Measurements from ENCODE around the gene IL12RB2.

The IL12RB2 gene

DNA sequence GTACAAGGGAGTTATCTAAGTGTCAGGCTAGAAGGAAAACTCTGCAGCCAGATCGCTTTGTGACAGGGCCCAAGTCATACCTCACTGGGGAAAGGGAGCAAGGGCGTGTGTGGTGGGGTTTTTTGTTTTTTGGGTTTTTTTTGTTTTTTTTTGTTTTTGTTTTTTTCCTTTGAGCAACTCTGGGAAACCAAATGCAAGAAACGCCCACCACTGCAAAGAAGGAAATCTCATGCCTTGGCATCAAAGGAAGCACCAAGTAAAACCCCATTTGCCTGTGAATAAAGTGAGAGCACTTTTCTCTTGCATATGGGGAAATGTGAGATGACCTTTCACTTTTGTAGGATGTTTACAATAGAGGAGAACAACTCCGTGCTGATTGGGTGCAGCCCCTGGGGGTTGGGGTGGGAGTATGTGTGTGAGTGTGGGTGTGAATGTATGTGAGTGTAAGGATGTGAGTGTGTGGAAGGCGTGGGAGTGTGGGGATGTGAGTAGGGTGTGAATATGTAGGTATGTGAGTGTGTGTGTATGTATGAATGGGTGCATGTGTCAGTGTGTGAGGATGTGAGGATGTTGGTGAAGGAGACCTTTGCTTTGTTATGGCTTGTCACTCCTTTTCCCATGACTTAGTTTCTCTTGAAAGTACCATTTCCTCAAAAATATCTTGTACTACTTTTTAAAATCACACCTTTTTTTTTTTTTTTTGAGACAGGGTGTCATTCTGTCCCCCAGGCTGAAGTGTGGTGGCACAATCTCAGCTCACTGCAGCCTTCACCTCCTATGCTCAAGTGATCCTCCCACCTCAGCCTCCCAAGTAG lies 34.6 kb downstream of the IL12RB2 start:
- peak; percentile 82 for DNase-seq (ENCODE audit: low read depth)
- H3K4me3 ChIP-seq (ENCODE audit: low read depth, low read length), result no peak overlapping the region

DNA sequence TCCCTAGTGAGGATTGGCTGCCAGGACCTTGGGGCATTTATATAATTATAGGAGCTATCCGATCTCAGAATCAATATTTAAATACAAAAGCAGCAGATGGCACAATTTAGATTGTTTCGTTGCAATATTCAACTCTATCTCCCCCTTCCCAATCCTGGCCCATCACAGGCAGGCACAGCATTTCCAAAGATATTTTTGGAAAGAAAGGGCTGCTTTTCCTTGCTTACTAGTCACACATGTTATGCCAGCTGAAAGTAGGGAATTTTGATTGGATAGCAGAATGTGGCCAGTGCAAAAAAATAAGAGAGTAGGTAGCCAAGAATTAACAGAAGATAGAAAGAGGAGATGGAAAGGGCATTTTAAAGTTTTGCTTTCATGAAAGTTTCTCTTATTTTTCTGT lies 37.9 kb downstream of the IL12RB2 start:
- TF ChIP-seq, protein P1, sequence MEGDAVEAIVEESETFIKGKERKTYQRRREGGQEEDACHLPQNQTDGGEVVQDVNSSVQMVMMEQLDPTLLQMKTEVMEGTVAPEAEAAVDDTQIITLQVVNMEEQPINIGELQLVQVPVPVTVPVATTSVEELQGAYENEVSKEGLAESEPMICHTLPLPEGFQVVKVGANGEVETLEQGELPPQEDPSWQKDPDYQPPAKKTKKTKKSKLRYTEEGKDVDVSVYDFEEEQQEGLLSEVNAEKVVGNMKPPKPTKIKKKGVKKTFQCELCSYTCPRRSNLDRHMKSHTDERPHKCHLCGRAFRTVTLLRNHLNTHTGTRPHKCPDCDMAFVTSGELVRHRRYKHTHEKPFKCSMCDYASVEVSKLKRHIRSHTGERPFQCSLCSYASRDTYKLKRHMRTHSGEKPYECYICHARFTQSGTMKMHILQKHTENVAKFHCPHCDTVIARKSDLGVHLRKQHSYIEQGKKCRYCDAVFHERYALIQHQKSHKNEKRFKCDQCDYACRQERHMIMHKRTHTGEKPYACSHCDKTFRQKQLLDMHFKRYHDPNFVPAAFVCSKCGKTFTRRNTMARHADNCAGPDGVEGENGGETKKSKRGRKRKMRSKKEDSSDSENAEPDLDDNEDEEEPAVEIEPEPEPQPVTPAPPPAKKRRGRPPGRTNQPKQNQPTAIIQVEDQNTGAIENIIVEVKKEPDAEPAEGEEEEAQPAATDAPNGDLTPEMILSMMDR (IDR thresholded peaks at IDR 0.05; ENCODE audit: insufficient read depth, low read depth, low read length, missing control alignments), result no peak
- no peak for DNase-seq (ENCODE audit: low read depth)
- H3K4me3 ChIP-seq (ENCODE audit: low read depth, low read length), result no peak overlapping the region

More for the DNA sequence above, 34.6 kb downstream of the IL12RB2 start:
- TF ChIP-seq, protein P1 (IDR thresholded peaks at IDR 0.05; ENCODE audit: insufficient read depth, low read depth, low read length, missing control alignments), result no peak

GRCh38 chr1:67346982-67347381 lies 39.3 kb downstream of the IL12RB2 start:
- DNase-seq (ENCODE audit: low read depth), result no peak
- TF ChIP-seq, protein P1 (IDR thresholded peaks at IDR 0.05; ENCODE audit: insufficient read depth, low read depth, low read length, missing control alignments), result no peak
- no peak overlapping the region for H3K4me3 ChIP-seq (ENCODE audit: low read depth, low read length)

DNA sequence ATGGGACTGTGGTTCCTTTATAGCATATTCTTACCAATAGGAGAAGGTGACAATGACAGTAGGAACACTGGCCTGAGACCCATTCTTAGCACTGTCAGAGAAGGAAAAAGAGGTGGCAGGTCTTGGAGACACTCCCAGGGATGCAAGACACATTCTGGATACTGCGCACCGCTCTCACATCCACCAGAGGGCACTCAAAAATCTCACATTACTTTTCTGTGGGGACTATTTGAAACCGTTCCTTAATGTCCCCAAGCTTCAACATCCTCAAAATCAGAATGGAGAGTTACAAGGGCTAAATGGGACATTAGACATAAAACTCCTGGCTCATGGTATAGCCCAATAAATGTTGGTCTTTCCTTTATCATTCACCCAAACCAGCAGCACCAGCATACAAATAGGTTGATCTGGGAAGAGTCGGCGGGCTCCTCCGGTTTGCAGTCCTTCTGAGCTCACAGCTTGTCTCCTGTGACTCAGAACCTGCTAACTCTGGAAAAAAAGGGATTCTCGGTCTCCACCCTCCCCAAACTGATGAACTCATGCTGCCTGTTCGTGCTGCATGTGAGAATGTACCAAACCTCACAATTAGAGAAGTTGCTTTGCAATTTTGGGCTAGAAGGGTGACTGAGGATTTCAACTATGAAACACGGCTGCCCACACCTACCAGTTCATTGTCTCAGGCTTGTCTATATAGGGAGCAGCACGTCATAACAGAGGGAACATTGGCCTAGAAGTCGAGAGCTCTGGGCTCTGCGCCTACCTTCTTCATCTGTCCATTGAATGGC lies 40.2 kb downstream of the IL12RB2 start:
- TF ChIP-seq, protein P1 (IDR thresholded peaks at IDR 0.05; ENCODE audit: insufficient read depth, low read depth, low read length, missing control alignments), result peak; percentile 70
- DNase-seq (ENCODE audit: low read depth), result peak; percentile 58
- no peak overlapping the region for H3K4me3 ChIP-seq (ENCODE audit: low read depth, low read length)

DNA sequence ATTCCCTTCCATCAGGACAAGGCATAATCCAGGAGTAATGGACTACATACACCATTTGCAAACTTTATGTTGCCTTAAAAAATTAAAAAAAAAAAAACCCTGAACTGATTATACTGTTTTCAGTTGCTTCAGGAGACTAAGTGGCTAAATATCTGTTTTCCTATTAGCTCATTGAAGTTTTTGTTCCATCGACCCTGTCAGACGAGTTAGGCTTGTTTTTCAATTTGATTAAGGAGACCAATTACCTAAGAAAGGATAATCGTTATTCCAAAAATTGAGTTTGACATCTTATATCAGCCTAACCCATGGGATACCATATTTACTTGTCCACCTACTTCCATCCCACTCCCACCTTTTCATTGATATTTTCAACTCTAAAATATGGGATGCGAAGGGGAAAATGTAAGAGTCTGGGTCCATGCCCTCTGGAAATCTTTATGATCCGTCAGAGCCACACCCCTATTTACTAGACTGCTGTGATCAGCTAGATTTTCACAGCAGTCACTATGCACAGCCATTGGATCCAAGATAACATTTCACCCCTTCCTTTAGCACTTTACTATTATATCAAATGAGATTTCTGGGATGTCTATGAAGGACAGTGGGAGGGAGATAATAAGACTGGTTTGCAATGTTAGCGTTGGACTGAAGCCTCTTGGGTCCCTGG lies 41.0 kb downstream of the IL12RB2 start:
- TF ChIP-seq, protein P1 (IDR thresholded peaks at IDR 0.05; ENCODE audit: insufficient read depth, low read depth, low read length, missing control alignments), result no peak
- no peak overlapping the region for H3K4me3 ChIP-seq (ENCODE audit: low read depth, low read length)
- DNase-seq (ENCODE audit: low read depth), result no peak

- TF ChIP-seq, protein P1 (IDR thresholded peaks at IDR 0.05; ENCODE audit: insufficient read depth, low read depth, low read length, missing control alignments), result no peak
- peak; percentile 73 for DNase-seq (ENCODE audit: low read depth)
- H3K4me3 ChIP-seq (ENCODE audit: low read depth, low read length), result no peak overlapping the region
Observed at GRCh38 chr1:67350783-67351182, 43.1 kb downstream of the IL12RB2 start.
